Activated CD8-positive, alpha-beta T cell treated with anti-CD3 and anti-CD28 coated beads, Interleukin-2, amount 10 ng/mL, durations not matched to agents 7 days and 5 days (primary cell): ENCODE data around the gene ABCB11. TPM values are rescaled to one million over a fixed set of nuclear protein-coding genes. Genes with fewer than 3 reads are reported as not detected.
A peak's percentile ranks its signal among the peaks of the same experiment; 100 is the strongest.

ENCODE experiments used
- ATAC-seq: fragments of 150-1000 bp; cut with Tn5 transposase; one replicate; pipeline ENCODE4 v1.10.0; 2021; ENCODE audit warnings: moderate library complexity
- CTCF ChIA-PET: fragments of 350-600 bp; sonication (Branson Sonifier 250); formaldehyde crosslinking; loops from one replicate; lab custom pipeline; 2021; ENCODE audit warnings: antibody characterized with exemption; lab: Charles Lee
- POLR2A ChIA-PET: fragments of 350-600 bp; sonication (Branson Sonifier 250); formaldehyde crosslinking; loops from one replicate; lab custom pipeline; 2021; ENCODE audit warnings: antibody characterized with exemption; lab: Charles Lee
- DNase-seq: peaks from one replicate; pipeline ENCODE4 v3.0.0-alpha.2; 2020
- H3K27ac Mint-ChIP-seq: one replicate; pipeline ENCODE4 v1.8.0; 2021; ENCODE audit warnings: mild to moderate bottlenecking, mixed read lengths
- H3K27me3 Mint-ChIP-seq: one replicate; pipeline ENCODE4 v1.8.0; 2021; ENCODE audit warnings: low read depth, mixed read lengths
- H3K36me3 Mint-ChIP-seq: one replicate; pipeline ENCODE4 v1.8.0; 2021; ENCODE audit warnings: low read depth, mixed read lengths
- H3K4me1 Mint-ChIP-seq: one replicate; pipeline ENCODE4 v1.8.0; 2021; ENCODE audit warnings: low read depth, mixed read lengths
- H3K4me3 Mint-ChIP-seq: one replicate; pipeline ENCODE4 v1.8.0; 2021; ENCODE audit warnings: mild to moderate bottlenecking, mixed read lengths
- H3K9me3 Mint-ChIP-seq: one replicate; pipeline ENCODE4 v1.8.0; 2022; ENCODE audit warnings: mixed read lengths; ENCODE audit not compliant: insufficient read depth
- total RNA-seq, 2 experiments: library from RNA; stranded (reverse); gene quantifications; one replicate each; pipeline ENCODE4 v1.2.3, GENCODE V29; 2021

ABCB11 gene
- total RNA-seq, 2 experiments from 2014 or later = 0.03 TPM; not detected in 1

DNA sequence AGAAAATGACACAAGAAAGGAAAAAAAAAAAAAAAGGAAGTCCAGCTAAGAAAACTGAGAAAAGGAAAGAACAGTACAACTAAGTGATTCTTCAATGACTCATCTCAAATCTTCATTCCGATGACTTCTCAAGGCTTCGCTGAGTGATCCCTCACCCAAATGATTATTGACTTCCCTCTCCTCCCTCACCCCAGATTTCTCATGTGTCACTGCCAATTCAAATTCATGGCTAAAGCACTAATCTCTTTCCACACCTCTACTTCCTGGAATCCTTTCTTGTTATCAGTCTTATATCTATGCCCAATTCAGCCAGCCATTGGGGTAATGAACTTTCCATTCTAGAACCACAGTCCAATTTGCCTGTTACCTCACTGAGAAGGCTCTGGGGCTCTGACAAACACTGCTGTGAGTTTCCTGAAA, 7.2 kb upstream of the ABCB11 start:
- ATAC-seq (no peak), DNase-seq (no peak)
- H3K4me1 Mint-ChIP-seq = peaks cover 16% of the 10 kb centered on the region
- peaks cover 6% of the 10 kb centered on the region for H3K36me3 Mint-ChIP-seq
- H3K27ac Mint-ChIP-seq = no peak overlapping the region
- H3K9me3 Mint-ChIP-seq = peaks cover 14% of the 10 kb centered on the region
- ChIA-PET CTCF (no interaction called here), POLR2A (no interaction called here)
- no peak overlapping the region for H3K4me3 Mint-ChIP-seq
- peaks cover 2% of the 10 kb centered on the region for H3K27me3 Mint-ChIP-seq

- Mint-ChIP-seq H3K27ac (no peak overlapping the region), H3K4me3 (no peak overlapping the region), H3K36me3 (no peaks in the 10 kb centered on the region), H3K9me3 (peaks cover 8% of the 10 kb centered on the region), H3K27me3 (peaks cover 2% of the 10 kb centered on the region), H3K4me1 (peaks cover 16% of the 10 kb centered on the region)
- CTCF ChIA-PET = no interaction called here
- POLR2A ChIA-PET = no interaction called here
- no peak for ATAC-seq
- no peak for DNase-seq
These were observed 5.8 kb upstream of the ABCB11 start for GRCh38 chr2:169036736-169037440.

DNA sequence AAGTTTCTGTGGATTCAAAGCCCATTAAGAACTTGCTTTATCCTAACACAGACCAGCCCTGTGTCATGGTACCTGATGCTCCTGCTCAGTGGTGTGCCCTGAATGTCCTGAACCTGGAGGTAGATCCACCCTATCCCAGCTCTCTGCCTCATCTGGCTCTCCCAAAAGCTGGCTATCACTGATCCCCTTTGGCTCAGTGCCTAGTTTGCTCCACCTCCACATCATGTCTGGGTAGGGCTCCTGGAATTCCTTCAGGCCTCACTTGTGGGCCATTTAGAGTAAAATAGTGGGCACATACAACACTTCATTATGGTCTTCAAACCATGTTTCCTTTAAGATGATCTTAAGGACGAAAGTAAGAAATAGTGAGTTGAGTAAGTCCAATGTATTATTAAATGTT, 4.8 kb upstream of the ABCB11 start:
- peaks cover 12% of the 10 kb centered on the region for H3K4me1 Mint-ChIP-seq
- ATAC-seq (no peak), DNase-seq (no peak)
- ChIA-PET CTCF (no interaction called here), POLR2A (no interaction called here)
- peaks cover 4% of the 10 kb centered on the region for H3K9me3 Mint-ChIP-seq
- no peak overlapping the region for H3K27ac Mint-ChIP-seq
- peaks cover 2% of the 10 kb centered on the region for H3K27me3 Mint-ChIP-seq
- no peak overlapping the region for H3K4me3 Mint-ChIP-seq
- H3K36me3 Mint-ChIP-seq = no peaks in the 10 kb centered on the region

DNA sequence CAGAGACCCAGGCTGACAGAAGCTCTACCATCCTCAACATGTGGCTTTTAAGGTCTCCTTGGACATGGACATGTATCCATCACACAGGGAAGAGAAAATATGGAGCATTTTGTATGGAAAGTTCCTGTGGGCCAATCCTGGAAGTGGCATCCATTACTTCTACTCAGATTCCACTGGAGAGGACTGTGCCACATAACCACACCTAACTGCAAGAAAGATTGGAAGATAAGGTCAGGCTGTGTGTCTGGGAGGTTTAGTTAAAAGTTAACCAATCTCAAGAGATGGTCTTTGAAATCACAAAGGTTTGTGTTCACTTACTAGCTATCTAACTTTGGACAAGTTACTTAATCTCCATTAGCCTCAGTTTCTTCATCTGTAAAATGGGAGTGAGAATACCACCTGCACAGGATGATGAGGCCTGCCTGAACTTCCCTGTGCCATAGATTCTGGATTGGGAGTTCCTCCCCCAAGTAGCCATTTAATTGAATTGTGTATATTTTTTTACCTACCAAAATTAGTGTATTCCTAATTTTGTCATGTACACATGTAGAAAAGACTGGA, 3.9 kb upstream of the ABCB11 start:
- H3K27me3 Mint-ChIP-seq = peaks cover 2% of the 10 kb centered on the region
- no peak overlapping the region for H3K27ac Mint-ChIP-seq
- no peak for DNase-seq
- ChIA-PET POLR2A (no interaction called here), CTCF (interaction anchor here (0.9 to 1.8 kb wide), 5 partner anchors 9 to 97 kb away, joined by 3 to 6 read pairs (median 4); no protein-coding TSS in a partner anchor)
- peaks cover 4% of the 10 kb centered on the region for H3K9me3 Mint-ChIP-seq
- H3K4me1 Mint-ChIP-seq = peaks cover 12% of the 10 kb centered on the region
- H3K36me3 Mint-ChIP-seq = no peaks in the 10 kb centered on the region
- H3K4me3 Mint-ChIP-seq = no peak overlapping the region
- ATAC-seq = no peak

DNA sequence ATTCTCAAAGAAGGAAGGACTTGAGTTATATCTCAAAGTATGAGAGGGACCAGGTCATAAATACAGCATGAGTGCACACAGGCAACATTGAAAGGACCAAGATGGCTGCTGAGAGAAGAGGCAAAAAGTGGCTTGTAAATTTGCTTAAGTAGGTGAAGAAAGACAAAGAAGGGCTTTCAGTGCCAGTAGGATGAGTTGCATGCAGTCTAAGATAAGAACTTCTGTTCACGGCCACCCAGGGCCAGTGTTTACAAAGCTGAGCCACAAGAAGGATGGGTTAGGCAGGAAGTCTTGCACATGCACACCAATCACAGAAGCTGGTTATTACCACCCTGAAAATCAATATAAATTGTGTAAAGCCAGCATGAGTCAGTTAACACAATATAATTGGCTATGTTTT, 3.1 kb upstream of the ABCB11 start:
- Mint-ChIP-seq H3K36me3 (no peaks in the 10 kb centered on the region), H3K9me3 (no peaks in the 10 kb centered on the region), H3K4me1 (peaks cover 12% of the 10 kb centered on the region), H3K27me3 (peaks cover 2% of the 10 kb centered on the region), H3K27ac (no peak overlapping the region), H3K4me3 (no peak overlapping the region)
- POLR2A ChIA-PET = no interaction called here
- ATAC-seq (no peak), DNase-seq (peak; percentile 23)
- CTCF ChIA-PET = interaction anchor here (0.7 to 1.8 kb wide), 6 partner anchors 8 to 98 kb away, joined by 3 to 6 read pairs (median 4); no protein-coding TSS in a partner anchor

GRCh38 chr2:169029341-169029740, 1.8 kb downstream of the ABCB11 start:
- Mint-ChIP-seq H3K9me3 (no peaks in the 10 kb centered on the region), H3K27me3 (no peaks in the 10 kb centered on the region), H3K4me1 (peaks cover 13% of the 10 kb centered on the region), H3K36me3 (no peaks in the 10 kb centered on the region), H3K27ac (no peak overlapping the region), H3K4me3 (no peak overlapping the region)
- ATAC-seq (no peak), DNase-seq (no peak)
- ChIA-PET CTCF (no interaction called here), POLR2A (no interaction called here)

DNA sequence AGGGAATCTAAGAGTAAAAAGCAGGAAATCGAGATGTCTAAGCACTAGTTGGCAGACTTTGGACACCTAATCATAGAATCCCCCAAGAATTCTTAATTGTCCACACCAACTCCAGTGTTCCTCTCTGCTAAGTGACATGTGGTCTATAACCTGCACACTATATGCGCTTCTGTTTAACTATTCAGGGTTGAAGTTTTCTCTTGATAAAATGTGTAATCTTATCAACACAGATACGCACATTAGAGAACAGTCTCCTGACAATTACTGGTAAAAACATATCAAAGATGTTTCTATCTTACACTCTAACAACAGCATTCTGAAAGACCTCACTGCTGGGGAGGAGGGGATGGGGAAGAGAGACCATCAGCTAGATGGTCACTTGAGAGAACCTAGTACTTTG, 3.9 kb downstream of the ABCB11 start:
- Mint-ChIP-seq H3K4me3 (no peak overlapping the region), H3K36me3 (no peaks in the 10 kb centered on the region), H3K27me3 (no peaks in the 10 kb centered on the region), H3K4me1 (peaks cover 10% of the 10 kb centered on the region), H3K27ac (no peak overlapping the region), H3K9me3 (no peaks in the 10 kb centered on the region)
- ChIA-PET POLR2A (no interaction called here), CTCF (no interaction called here)
- DNase-seq (no peak), ATAC-seq (no peak)

DNA sequence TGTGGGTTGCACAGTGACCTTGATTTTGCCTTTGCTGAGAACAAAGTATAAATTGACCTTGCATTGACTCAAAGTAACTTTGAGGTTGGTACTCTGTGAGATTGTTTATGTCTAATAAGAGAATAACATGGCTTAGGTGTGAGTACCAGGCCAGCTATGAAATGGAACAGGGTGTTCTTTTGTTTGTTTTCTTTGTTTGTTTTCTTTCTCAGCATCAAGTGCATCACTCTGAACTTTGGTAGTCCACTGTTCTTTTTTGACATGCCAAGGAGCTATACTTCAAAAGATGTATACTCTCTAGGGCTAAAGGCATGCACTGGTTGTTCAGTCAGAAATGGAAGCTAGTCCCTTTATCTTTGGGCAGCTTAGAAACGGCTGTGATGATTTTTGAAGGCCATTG, 5.1 kb downstream of the ABCB11 start:
- H3K9me3 Mint-ChIP-seq = no peaks in the 10 kb centered on the region
- CTCF ChIA-PET = interaction anchor here (0.6 to 1.1 kb wide), 3 partner anchors 8 to 116 kb away, joined by 4 read pairs; no protein-coding TSS in a partner anchor
- H3K4me3 Mint-ChIP-seq = no peak overlapping the region
- no peaks in the 10 kb centered on the region for H3K36me3 Mint-ChIP-seq
- H3K27me3 Mint-ChIP-seq = no peaks in the 10 kb centered on the region
- POLR2A ChIA-PET = interaction anchor here (0.6 kb wide), 1 partner anchor 598 kb away, joined by 3 read pairs; no protein-coding TSS in a partner anchor
- no peak overlapping the region for H3K27ac Mint-ChIP-seq
- DNase-seq (no peak), ATAC-seq (no peak)
- peaks cover 10% of the 10 kb centered on the region for H3K4me1 Mint-ChIP-seq

DNA sequence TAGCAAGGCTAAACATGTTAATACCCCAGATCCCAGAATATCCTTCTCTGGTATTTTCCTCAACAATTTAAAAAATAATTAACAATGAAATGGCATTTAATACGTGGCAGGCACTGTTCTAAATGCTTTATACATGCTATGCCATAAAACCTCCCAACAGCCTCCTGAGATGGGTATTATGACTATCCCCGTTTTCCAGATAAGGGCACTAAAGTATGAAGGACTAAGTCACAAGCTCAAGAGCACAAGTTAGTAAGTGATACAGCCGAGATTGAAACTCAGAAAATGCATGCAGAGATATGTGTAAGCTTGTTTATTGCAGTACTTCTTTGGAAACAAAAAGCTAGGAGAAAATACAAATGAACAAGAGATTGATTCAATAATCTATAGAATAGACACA, 8.0 kb downstream of the ABCB11 start:
- peaks cover 10% of the 10 kb centered on the region for H3K4me1 Mint-ChIP-seq
- H3K27ac Mint-ChIP-seq = no peak overlapping the region
- no peaks in the 10 kb centered on the region for H3K36me3 Mint-ChIP-seq
- no peaks in the 10 kb centered on the region for H3K9me3 Mint-ChIP-seq
- H3K27me3 Mint-ChIP-seq = peaks cover 4% of the 10 kb centered on the region
- DNase-seq (no peak), ATAC-seq (no peak)
- ChIA-PET POLR2A (no interaction called here), CTCF (interaction anchor here (1.0 kb wide), 1 partner anchor 62 kb away, joined by 3 read pairs; no protein-coding TSS in a partner anchor)
- no peak overlapping the region for H3K4me3 Mint-ChIP-seq

DNA sequence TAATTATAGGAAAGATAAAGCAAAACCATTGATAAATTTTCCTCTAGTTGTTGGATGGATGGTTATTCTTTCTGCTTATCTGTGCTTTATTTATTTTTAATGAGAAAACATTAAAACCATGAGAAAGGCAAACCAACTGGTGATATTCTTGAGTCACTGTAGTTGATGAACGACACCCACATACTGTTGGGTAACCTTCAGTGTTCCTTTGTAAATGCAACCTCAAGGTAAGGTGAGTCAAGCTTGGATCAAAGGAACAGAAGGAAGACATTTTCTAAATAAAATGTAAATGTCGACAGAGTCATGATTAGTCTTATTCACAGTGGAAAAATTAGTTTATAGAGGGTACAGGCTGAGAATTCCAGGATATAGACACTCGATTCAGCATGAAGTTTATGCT, 12.7 kb downstream of the ABCB11 start:
- peaks cover 4% of the 10 kb centered on the region for H3K27me3 Mint-ChIP-seq

DNA sequence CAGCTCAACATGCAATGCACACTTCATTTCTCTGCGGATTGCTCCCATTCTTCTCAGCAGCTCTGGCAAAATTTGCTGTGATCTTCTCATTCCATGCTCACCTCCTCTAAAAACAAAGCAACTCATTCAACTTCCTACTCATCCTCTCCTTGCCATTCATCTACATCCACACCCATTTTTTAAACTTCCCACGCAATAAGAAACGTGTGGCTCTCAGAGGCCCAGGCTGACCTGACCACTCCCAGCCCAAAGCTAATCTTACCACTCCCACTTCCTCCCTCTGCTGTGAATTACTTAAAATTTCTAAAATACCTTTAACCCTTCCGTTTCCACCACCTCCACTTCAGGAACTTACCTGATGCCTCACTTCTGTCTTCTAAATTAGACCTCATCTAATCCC, 15.2 kb downstream of the ABCB11 start:
- H3K36me3 Mint-ChIP-seq = no peaks in the 10 kb centered on the region
- H3K27me3 Mint-ChIP-seq = peaks cover 4% of the 10 kb centered on the region
- H3K27ac Mint-ChIP-seq = no peak overlapping the region
- H3K9me3 Mint-ChIP-seq = no peaks in the 10 kb centered on the region
- H3K4me1 Mint-ChIP-seq = peaks cover 4% of the 10 kb centered on the region
- no peak overlapping the region for H3K4me3 Mint-ChIP-seq
- no peak for DNase-seq
- no peak for ATAC-seq
- ChIA-PET POLR2A (no interaction called here), CTCF (no interaction called here)

More for the DNA sequence above, 12.7 kb downstream of the ABCB11 start:
- ChIA-PET CTCF (no interaction called here), POLR2A (no interaction called here)
- no peak for ATAC-seq
- no peaks in the 10 kb centered on the region for H3K9me3 Mint-ChIP-seq
- H3K36me3 Mint-ChIP-seq = no peaks in the 10 kb centered on the region
- no peak for DNase-seq
- peaks cover 4% of the 10 kb centered on the region for H3K4me1 Mint-ChIP-seq
- H3K27ac Mint-ChIP-seq = no peak overlapping the region
- no peak overlapping the region for H3K4me3 Mint-ChIP-seq

DNA sequence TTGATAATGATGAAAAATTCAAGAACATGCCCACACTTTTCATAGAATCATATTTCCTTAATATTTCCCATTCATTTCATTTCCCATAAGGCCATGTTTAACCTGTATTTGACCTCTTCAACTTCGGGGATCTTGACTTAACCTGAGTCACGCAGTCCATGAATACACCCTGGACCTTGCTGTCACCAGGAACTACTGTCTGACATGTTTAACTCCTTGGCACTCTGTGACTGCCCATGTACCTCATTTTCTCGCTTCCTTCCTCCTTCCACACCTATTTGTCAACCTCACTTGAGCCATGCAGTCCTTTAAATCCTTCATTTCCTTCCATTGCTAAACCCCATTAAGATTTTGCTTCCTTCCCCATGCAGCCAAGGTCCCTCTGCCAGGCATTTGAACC, 16.3 kb downstream of the ABCB11 start:
- H3K9me3 Mint-ChIP-seq = no peaks in the 10 kb centered on the region

More for the DNA sequence above, 16.3 kb downstream of the ABCB11 start:
- Mint-ChIP-seq H3K36me3 (no peaks in the 10 kb centered on the region), H3K4me3 (no peak overlapping the region), H3K27ac (no peak overlapping the region), H3K4me1 (peaks cover 4% of the 10 kb centered on the region), H3K27me3 (peaks cover 4% of the 10 kb centered on the region)
- ChIA-PET CTCF (no interaction called here), POLR2A (no interaction called here)
- ATAC-seq = no peak
- DNase-seq = no peak
